ENCODE measurements around the gene STIP1.
A peak's percentile ranks its signal among the peaks of the same experiment; 100 is the strongest.

Gene STIP1

GRCh38 chr11:64250415-64251015 lies 64.5 kb downstream of the STIP1 start:
- DNase-seq (ENCODE audit: low read depth in 2 of 2) = no peak

GRCh38 chr11:64251016-64251752 lies 65.2 kb downstream of the STIP1 start, which contains the start of gene PLCB3:
PLCB3 (plus strand) TSS chr11:64251530; CDS start chr11:64251650, 120 bp downstream.
- DNase-seq (ENCODE audit: low read depth in 2 of 2) = peak in 1 of 2 experiments; percentile 40

GRCh38 chr11:64251753-64252002 lies 65.7 kb downstream of the STIP1 start:
- no peak for DNase-seq (ENCODE audit: low read depth in 2 of 2)

GRCh38 chr11:64252003-64252872 lies 66.3 kb downstream of the STIP1 start:
- no peak for DNase-seq (ENCODE audit: low read depth in 2 of 2)

GRCh38 chr11:64253043-64253442 lies 67.1 kb downstream of the STIP1 start:
- no peak for DNase-seq (ENCODE audit: low read depth in 2 of 2)

- DNase-seq (ENCODE audit: low read depth in 2 of 2) = no peak
Observed at GRCh38 chr11:64253481-64253880, 67.5 kb downstream of the STIP1 start.

Measured in stimulated activated CD4-positive, alpha-beta T cell treated with anti-CD3 and anti-CD28 coated beads, Interleukin-12 subunit alpha, Interleukin-12 subunit beta, amount 100 ng/mL, for 24 hours (primary cell).